ENCODE data around the gene SRGAP3.

- TF ChIP-seq, protein P1, sequence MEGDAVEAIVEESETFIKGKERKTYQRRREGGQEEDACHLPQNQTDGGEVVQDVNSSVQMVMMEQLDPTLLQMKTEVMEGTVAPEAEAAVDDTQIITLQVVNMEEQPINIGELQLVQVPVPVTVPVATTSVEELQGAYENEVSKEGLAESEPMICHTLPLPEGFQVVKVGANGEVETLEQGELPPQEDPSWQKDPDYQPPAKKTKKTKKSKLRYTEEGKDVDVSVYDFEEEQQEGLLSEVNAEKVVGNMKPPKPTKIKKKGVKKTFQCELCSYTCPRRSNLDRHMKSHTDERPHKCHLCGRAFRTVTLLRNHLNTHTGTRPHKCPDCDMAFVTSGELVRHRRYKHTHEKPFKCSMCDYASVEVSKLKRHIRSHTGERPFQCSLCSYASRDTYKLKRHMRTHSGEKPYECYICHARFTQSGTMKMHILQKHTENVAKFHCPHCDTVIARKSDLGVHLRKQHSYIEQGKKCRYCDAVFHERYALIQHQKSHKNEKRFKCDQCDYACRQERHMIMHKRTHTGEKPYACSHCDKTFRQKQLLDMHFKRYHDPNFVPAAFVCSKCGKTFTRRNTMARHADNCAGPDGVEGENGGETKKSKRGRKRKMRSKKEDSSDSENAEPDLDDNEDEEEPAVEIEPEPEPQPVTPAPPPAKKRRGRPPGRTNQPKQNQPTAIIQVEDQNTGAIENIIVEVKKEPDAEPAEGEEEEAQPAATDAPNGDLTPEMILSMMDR (IDR thresholded peaks at IDR 0.05) = no peak
- no peak for TF ChIP-seq ZFX (IDR thresholded peaks at IDR 0.05; ENCODE audit: borderline replicate concordance)
Observed at GRCh38 chr3:8983026-8983425, 266.4 kb downstream of the SRGAP3 start.
